Activated naive CD8-positive, alpha-beta T cell treated with anti-CD3 and anti-CD28 coated beads, Interleukin-2, amount 50 U/mL, for 16 hours (primary cell): ENCODE measurements around the gene TBCE.

Experiments used
- DNase-seq: peaks from one replicate; pipeline ENCODE4 v3.0.0-alpha.2; 2020; ENCODE audit warnings: low read depth, low spot score

TBCE gene

DNA sequence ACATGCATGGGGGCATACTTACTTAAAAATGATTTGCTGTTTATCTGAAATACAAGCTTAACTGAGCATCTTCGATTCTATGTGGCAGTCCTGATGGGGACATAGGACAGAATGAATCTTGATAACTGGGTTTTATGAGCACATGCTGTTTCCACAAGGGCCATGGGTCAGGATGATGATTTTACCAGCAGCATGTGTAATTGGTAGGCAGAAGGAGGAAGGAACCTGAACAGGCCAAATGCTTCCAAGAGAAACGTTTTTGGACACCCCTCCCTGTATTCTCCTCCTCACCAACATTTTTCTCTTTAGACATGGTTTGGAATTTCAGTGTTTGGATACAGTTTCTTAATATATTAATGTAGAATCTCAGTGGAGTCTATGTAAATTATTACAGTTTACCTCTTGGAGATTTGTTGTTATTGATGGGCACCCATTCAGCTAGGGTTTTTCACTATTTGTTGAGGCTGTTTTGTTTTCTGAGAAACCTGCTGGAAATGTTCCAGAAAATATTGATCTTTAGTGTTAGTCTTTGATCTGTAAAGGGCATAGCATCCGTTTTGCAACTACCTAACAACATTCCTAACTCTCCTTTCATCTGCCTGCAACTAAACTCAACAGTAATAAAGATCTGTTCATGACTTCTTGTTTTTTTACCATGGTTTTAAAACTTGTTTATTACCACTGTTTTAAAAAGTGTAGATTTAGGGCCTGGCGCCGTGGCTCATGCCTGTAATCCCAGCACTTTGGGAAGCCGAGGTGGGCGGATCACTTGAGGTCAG, 42.0 kb downstream of the TBCE start:
- no peak for DNase-seq

DNA sequence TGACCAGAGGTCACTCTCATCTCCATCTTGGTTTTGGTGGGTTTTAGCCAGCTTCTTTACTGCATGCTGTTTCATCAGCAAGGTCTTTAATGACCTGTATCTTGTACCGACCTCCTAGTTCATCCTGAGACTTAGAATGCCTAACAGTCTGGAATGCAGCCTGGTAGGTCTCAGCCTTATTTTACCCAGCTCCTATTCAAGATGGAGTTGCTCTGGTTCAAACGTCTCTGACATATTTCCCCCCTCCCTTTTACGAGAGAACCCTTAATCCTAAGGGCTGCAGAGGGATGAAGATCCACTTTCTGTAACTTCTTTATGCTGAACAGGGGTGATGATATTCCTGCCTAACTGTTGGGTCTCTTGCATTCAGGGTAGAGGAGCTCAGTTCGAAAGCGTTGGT, 43.2 kb downstream of the TBCE start:
- no peak for DNase-seq

DNA sequence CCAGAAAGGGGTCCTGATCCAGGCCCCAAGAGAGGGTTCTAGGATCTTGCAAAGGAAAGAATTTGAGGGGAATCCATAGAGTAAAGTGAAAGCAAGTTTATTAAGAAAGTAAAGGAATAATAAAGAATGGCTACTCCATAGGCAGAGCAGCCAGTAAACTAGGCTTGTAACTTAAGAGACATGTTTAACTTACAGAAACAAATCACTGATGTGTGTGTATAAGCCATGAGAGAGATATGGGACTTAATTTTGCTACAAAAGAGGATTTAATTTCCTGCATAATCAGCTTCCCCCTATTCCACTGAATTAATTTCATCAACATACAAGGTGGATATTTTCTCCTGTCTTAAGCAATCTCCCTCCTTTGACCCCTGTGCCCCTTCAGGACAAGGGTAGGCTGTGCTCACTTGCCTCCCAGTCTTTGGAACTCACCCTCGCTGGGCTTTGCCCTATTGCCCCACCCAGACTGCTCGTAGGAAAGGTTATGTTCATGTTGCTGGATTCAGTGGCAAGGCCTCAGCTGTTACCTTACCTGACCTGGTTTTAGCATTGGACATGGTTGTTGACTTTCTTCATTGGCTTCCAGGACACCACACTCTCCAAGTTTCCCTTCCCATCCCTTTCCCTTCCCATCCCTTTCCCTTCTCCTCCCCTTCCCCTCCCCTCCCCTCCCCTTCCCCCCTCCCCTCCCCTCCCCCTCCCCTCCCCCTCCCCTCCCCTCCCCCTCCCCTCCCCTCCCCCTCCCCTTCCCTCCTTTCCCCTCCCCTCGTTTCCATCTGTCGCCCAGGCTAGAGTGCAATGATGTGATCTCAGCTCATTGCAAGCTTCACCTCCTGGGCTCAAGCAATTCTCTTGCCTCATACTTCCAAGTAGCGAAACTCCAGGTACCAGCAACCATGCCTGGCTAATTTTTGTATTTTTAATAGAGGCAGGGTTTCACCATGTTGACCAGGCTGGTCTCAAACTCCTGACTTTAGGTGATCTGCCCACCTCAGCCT, 44.6 kb downstream of the TBCE start:
- no peak for DNase-seq

DNA sequence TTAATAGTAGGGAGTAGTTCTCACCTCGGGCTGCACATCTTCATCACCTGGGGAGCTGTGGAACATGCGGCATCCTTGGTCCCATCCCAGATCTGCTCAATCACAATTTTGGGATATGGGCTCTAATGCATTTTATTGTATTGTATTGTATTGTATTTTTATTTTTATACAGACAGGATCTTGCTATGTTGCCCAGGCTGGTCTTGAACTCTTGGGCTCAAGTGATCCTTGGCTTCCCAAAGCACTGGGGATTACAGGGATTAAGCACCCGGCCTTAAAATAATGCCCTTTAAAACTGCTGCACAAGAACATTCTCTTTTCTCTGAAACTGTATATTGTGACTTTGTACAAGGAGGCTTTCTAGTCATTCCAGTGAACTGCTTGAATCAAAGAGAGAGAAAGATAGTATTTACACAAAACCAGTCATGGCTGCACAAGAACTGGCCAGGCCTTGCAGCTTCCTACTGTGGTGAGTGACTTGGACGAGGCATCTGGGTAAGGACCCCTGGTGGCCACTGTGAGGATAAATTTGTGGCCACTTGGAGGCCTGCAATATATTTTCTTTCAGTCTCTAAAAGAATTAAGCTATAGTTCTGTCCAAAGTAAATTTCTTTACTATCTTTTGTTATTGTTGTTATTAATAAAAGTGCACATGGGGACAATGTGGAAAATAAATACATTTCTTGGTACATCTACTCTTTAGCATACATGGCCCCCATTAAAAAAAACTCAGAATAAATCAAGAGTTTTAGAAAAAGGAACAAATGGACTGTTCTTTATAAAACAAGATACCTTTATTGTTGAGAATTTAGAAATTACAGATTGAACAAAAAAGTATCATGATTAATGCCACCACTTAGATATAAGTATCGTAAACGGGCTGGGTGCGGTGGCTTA, 48.0 kb downstream of the TBCE start:
- DNase-seq = peak; percentile 18

DNA sequence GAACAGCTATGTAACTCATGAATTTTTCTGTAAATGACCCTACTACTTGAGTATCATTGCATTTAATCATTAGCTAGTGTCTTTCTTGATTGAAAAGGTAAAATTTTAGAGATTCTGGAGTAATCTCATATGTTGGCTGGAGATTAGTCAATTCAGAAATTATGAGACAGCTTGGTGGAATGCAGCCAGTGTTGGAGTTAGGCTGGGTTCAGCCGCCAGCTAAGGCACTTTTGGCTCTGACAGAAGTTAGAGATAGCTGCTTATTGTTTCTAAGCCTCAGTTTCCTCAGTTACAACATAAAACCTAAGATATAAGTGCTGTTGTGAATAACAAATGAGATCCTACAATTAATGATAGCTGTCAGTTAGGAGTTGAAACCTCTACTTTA, 49.4 kb downstream of the TBCE start:
- no peak for DNase-seq

DNA sequence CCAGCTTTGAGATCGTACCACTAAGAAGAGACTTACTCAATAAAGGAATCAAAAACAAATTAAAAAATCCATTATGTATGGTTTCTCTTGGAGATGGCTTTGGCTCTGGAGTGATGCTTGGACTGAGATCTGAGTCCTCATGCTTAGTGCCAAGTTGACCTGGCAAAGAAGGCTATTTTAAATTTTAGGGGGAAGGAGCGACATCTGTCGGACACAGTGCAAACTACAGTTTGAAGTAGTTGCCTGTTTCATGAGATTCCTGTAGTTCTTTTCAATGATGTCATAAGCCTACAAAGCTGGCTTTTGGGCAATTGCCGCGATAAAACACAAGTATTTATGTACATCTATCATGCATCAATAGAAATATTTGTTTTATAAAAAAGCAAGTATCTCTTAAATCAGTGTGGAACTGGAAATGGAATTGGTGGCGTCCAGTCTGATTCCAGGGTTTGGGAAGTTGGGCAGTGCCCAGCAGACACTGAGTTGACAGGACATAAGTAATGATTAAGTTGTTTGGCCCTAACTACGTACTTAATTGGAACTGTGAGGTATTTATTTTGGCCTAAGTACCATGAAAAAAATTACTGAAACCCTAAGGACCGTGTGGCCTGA, 50.0 kb downstream of the TBCE start:
- DNase-seq = peak; percentile 21

DNA sequence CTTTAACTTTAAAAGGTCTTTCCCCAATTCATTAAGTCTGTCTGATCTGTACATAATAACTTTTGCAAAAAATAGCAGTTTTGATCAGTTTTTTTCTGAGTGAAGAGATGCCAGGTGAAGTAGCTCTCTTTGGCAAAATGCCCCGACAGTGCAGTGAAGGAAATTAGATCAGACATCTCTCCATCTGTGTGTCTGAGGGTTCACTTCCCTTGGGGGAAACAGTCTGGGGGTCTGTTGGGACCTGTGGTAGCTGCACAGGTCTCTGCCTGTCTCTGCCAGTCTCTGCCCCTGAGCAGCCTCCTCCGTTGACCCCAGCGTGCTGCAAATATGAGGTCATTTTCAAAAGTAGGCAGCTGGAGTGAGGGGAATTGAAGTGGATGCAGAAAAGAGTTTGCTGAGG, 54.5 kb downstream of the TBCE start:
- no peak for DNase-seq

DNA sequence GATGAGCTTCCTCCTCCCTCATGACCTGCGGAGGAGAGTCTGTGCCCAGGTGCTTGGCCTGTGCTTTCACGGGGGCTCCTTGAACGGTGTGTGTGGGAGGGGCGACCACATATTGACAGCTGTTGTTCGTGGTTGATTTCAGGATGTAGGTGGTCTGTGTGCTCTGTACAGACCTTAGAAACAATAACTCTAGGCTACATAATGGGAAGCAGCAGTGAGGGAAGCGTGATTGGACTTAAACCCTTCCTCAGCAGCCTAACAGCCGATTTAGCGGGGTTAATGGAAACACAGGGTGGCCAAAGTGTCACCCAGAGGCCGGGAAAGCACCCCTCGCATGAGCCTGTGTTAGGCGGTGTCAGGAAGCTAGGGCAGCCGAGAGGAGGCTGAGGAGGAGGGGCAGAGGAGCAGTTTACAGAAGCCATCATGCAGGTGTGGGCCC, 56.0 kb downstream of the TBCE start:
- peak; percentile 3 for DNase-seq

DNA sequence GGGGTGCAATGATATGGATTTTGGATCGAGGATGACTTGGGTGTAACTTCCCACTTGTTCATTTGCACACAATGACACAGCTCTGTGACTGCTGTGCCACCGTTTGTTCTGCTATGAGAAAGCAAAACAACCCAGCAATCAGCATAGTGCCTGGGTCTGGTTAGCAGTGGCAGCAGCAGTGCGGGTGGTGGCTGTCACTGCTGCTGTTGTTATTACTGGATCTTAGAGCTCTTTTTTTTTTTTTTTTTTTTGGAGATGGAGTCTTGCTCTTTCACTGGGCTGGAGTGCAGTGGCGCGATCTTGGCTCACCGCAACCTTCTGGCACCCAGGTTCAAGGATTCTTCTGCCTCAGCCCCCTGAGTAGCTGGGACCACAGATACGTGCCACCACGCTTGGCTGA, 56.9 kb downstream of the TBCE start:
- no peak for DNase-seq

DNA sequence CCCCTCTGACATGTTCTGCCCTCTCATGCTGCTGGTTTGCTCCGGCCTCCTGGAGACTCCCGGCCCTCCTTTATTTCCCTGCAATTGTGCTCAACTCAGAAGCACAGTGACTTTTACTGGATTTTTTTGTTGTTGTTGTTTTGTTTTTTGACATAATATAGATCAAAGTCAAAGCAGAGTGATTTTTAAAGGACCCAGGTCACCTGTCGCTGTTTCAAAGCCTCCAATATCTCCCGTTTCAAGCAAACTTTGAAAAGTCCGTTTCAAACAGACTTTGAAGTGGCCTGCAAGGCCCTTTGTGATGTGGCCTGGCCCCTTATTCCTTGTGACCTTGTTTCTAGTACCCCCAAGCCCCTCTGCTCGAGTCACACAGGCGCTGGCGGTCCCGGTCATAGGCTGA, 58.1 kb downstream of the TBCE start:
- no peak for DNase-seq

DNA sequence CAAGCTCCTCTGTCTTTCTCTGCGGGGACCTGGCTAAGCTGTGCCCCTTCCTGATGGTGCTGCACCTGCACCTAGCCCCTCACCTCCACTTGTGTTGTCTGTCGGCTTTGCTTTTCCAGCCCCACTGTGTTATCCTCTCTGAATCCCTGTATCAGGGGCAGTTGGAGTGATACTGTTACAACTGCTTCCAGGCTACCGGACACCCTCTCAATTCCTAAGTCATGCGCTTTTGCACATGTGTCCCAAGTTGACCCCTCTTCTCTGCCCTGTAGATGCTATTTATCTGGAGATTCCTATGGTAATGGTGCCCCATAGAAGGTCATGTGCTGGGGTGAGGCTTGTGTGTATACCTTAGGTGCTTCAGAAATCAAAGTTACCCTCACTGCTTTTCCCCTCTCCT, 58.9 kb downstream of the TBCE start:
- no peak for DNase-seq

DNA sequence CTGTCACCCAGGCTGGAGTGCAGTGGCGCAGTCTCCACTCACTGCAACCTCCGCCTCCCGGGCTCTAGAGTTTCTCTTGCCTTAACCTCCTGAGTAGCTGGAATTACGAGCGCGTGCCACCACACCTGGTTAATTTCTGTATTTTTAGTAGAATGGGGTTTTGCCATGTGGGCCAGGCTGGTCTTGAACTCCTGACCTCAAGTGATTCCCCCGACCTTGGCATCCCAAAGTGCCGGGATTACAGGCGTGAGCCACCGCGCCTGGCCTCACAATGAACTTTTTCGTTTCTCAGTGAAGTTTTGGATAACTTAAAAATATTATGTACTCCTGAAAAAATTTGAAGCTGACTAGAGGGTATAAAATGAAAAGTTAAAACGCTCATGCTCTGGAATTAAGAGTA, 59.5 kb downstream of the TBCE start:
- no peak for DNase-seq

DNA sequence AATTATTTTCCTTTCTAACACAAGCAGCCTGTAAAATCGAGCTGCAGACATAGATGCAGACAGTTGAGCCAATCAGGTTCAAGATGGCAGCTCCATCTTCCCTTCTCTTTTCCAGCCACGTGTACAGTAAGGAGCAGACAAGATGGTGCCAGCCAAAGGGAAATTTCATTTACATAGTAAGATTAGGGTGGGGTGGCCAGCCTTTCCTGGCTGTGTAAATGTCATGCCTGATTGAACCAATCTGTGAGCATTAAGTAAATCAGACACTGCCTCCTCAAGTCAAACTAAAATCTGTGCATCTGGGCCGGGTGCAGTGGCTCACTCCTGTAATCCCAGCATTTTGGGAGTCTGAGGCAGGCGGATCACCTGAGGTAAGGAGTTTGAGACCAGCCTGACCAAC, 60.2 kb downstream of the TBCE start:
- DNase-seq = no peak

DNA sequence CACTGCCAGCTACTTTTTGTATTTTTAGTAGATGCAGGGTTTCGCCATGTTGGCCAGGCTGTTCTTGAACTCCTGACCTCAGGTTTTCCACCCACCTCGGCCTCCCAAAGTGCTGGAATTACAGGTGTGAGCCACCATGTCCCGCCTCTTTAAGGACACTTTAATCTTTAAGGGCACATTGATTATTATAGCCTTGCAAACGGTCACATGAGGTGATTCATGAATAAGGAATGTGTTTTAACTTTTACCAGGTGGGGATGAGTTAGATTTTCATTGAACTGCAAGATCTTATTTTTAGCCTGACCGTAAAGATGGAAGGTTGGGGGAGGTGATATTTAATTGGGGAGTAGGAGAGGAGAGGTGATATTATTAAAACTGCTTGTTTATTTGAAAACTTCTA, 61.9 kb downstream of the TBCE start:
- DNase-seq = no peak

DNA sequence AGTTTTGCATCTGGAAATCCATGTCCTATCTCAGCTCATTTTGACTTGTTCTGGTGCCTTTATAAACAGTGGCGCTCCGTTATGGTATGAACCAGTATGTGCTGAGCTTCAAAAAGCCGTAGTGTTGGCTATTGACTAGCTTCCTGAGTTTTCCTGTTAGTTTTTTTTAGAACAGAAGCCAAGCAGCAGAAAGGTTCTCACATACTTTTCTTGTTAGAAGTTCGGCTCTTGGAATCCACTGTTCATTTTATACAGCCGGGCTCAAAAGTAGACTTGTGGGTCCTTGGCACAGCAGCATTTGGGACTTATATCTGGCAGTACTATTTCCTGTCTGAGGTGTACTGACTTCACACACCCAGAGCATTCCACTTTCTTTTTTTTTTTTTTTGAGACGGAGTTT, 63.8 kb downstream of the TBCE start:
- DNase-seq = no peak

DNA sequence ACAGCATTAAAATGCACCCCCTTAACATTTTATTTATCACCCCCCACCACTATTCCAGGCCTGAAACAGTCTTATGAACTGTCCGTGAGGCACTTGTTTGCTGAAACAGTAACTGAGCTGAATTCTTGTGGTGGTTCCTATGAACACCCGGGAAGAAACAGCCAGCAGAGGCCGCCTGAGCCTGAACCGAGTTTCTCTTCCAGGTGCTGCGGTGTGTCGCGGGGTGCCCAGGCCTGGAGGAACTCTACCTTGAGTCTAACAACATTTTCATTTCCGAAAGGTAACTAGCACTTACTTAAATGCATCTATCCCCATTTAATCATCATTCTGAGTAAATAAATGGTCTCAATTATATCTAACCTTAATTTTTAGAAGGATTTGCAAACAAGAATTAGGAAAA, 66.8 kb downstream of the TBCE start:
- no peak for DNase-seq

DNA sequence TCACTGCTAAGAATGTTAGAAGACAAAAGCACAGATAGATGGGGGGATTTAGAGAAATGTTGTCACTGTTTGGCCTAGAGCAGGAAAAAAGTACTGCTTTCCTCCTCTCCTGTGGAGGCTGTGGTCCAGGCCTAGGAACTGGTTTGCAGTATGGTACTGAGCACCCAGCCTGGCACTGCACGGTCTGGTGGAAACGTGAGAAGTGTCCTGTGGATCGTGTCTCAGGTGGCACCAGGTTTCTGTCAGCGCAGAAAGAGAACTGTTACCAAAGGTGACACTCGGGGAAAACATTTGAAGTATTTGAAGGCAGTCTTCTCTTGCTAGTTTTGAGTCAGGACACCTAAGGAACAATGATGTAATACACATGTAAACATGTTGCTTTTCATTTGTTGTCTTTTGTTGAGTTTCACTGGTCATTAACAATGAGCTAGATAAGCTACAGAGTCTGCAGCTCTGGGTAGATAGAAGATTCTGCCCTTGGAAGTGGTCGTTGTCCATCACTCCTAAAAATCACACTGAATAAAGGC, 74.0 kb downstream of the TBCE start:
- DNase-seq = no peak

DNA sequence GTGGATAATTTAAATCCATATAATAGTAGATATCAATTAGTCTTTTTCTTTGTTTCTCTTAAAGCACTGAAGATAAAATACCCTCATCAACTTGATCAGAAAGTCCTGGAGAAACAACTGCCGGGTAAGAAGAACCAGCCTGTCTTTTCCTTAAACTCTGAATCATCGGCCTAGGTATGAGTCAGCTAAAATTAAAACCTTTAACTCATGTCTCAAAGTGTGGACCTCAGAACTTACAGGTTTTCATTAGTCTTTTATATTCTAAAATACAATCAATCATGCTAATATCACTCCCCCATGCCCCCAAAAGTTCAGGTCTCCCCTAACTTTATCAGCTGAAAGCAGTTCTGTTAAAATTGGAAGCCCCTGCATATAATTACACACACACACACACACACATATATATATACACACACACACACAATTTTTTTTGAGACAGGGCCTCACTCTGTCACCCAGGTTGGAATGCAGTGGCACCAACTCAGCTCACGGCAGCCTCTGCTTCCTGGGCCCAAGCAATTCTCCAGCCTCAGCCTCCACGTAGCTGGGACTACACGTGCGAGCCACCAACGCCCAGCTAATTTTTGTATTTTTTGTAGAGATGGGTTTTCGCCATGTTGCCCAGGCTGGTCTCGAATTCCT, 75.7 kb downstream of the TBCE start:
- DNase-seq = no peak

DNA sequence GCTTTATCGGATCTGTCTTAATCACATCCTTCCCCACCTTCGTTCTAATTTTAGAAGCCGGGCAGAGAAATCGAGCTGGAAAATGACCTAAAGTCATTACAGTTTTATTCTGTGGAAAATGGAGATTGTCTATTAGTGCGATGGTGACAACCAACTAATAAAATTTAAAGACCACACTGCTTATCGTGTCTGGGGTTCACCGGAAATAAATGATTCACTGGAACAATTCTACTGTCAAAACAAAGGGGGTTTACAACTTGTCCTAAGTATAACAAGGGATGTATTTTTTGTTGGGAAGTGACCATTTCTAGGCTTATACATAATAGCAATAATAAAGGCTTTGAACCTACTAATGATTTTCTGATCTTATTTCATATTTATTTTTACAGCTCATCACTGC, 81.4 kb downstream of the TBCE start:
- DNase-seq = no peak

DNA sequence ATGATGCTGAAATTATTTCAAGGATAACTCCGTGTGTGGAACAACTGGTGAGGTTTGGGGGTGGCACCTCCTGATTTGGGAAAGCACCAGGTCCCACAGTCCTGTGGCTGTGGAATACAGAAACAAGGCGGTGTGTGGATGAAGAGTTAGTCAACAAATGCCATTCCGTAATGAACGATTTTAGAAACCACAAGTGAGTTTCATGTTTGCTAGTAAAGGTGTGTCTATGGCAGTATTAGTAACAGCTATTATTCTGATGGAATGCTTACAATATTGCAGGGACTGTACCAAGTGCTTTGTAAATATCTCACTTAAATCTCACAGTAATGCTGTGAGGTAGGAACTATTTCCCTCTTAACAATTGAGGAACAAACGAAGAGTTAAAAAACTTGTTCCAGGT, 83.2 kb downstream of the TBCE start:
- no peak for DNase-seq
